Measurements from ENCODE around the gene NDUFV1.

Gene NDUFV1

DNA sequence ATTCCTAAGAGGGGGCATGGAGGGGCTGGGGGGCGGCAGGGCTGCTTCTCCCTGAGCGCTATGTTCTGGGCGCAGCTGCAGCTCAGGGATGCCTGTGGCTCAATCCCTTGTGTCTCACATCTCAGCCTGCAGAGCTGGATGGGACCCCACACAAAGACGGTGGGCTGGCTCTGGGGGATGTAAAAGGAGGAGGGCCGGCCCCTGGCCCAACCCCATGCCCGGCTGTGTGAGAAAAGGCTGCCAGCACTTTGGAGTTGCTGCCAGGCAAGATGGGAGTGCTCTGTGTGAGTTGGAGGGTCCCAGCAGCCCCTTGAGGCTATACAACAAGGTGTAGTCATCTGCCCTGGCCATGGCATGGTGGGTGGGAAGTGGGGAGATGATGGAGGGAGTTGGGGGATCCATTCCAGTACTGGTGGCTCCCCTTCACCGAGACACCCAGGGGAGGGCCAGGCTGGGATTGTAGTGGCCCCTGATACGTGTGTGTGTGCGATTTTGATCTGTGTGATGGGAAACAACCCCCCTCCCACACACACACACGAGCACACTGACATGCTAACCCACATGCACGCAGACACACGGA lies 34.1 kb downstream of the NDUFV1 start:
- no peak for DNase-seq (ENCODE audit: low spot score)

DNA sequence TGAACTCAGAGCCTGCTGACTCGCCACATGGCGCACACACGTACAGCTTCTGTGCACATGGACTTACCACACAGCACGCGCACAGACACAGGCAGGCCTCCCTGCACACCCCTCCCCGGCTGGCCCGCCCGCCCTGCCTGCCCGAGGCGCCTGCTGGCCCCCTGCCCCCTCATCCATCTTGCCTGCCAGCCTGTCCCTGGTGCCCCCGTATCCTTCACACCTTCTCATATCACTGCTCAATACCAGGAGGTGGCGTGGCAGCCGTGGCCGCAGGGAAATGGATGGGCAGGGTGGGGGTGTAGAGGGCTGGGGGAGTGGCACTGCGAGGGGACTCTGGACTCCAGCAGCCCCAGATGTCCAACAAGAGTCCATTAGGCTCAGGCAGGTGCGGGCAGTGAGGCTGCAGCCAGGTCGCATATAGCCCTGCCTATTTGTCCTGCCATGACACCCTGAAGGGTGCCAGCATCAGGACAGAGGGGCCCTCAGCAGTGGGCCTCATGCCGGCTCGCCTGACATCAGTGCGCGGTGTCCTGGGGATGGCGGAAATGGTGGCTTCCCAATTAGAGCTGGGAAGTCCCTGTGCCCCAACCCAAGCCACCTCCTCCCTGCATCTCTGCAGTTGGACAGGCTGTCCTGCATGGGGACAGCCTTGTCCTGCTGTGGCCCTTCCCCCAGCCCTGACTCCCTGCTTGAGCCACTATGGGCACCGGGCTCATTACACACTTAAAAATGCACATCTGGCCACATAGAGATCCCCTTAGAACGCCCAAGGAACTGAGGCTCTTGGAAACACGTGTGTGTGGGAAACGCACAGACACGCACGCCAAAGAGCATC lies 34.8 kb downstream of the NDUFV1 start:
- no peak for DNase-seq (ENCODE audit: low spot score)

DNA sequence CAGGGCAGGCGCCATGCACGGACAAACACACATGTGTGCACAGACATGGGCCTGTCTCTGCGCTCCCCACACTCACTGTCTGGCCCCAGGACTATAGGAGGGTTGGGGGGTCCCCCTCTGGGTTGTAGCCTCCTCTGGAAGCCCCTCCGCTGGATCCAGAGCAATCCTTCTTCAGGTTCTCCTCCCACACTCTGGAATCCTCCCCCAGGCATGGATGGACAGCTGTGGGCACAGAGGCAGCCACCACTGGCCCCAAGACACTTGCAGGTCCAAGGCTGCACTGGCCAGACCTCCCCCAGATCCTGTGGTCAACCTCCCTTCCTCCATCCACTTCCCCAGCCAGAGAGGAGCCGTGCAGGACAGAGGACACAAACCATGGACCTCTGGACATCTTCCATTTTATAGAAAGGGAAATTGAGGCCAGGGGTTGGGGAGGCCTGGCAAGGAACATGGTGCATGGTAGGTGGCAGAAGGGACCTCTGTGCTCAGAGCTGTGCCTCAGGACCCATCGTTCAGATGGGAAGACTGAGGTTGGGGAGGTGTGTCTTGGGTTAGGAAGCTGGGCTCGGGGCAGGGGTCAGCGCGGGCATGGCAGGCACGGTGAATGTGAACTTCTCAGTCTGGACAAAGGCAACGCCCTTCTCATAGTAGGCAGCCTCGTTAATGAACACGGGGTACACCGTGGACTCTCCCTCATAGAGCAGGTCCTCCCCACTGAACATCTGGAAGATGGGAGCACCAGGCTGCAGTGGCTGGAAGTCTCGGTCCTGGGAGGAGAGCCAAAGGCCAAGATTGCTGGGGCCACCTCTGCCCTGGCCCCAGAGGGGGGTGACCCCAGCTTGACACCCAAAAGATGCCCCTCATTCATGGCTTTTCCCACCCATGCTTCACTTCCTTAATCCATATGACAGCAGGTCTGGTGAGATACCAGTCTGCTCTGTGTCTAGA lies 35.7 kb downstream of the NDUFV1 start:
- DNase-seq (ENCODE audit: low spot score) = no peak

DNA sequence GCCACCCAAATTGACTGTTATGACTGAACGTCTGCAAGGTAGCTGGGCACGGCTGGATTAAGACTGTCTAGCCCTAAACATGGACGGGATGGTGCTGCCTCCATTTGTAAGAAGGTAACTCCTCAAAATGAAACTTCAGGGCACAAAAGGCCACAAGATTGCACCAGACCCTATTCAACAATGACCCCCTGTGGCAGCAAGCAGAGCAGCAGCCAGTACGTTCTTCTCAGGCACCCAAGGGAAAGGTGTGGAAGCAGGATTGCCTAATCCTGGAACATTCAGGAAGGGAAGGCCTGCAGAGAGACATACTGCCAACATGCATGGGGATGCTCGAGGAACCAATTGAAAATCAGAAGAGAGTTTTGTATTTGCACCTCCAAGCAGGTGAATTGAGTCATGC lies 37.3 kb downstream of the NDUFV1 start:
- no peak for DNase-seq (ENCODE audit: low spot score)

DNA sequence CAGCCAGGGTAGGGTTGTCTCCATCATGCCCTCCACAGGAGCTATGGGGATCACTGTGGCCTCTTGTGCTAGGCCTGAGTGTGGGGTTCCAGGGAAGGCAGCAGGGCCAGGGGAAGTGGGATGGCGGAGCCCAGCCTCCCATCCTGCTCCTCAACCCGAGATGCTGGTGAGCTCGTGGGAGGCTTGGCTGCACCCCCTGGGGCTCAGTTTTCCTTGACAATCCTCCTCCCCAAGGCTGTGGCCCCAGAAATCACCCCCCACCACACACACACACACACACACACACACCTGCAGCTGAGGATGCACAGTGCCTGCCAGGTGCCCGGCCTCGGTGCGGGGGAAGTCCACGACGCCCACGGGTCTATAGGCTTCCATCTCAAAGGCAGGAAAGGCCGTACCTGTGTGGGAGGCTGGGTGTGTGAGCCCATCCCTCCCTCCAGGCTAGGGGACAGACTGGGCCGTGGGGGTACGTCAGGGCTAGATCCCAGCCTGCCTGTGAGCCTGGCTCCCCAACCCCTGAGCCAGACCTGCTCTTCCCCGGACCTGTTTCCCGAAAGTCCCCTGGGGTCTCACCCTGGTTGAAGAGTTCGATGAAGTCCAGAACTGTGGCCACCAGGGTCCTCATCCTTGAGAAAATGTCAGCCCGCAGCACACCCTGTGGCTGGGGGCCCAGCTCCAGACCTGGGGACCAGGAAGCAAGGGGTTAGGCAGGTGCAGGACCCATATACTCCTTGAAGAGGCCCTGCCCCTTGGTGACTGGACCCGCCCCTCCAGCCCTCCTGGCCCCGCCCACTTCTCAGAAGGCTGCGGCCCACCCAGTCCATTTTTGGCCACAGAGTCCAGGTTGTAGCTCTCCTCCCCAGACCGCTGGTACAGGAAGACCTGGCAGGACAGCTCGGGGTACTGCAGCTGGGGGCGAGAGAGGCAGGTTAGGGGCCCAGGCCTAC lies 38.0 kb downstream of the NDUFV1 start:
- no peak for DNase-seq (ENCODE audit: low spot score)

DNA sequence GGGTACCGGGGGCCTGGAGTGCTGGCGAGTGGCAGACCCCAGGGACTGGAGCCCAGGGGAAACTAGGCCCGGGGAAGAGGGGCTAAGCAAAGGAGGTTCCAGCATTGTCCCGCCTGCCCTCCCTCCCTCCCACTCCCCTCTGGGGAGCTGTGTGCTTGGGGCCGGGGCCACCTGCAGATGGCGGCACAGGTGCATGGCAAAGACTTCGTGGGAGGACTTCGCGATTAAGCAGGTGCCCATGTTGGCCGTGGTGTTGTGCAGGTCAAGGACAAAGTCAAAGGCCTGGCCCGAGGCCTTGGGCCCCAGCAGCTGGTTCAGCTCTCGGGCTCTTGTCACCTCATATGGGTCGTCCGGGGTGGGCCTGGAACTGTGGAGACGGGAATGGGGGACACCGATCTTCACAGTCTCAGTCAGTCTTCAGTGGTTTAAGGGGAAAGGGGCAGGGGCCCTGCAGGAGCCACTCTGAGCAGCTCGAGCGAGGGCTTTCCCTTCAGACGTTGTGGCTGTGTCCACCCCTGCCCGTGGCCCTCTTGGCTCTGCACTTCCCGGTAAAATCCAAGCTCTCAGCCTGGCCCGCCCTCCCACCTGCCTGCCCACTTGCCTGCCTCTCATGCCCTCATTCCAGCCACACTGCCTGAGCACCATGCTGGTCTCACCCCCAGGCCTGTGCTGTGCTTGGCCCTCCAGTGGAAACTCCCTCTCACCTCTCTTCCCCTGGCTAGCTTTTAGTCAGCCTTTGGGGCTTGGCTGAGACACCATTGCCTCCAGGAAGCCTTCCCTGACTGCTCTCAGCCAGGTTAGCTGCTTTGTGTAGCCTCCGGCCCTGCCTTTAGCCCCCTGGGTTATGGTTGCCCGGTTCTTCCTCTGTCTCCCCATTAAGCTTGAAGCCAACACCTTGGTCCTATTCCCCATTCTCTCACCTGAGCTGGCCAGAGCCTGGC lies 39.1 kb downstream of the NDUFV1 start:
- DNase-seq (ENCODE audit: low spot score) = no peak

DNA sequence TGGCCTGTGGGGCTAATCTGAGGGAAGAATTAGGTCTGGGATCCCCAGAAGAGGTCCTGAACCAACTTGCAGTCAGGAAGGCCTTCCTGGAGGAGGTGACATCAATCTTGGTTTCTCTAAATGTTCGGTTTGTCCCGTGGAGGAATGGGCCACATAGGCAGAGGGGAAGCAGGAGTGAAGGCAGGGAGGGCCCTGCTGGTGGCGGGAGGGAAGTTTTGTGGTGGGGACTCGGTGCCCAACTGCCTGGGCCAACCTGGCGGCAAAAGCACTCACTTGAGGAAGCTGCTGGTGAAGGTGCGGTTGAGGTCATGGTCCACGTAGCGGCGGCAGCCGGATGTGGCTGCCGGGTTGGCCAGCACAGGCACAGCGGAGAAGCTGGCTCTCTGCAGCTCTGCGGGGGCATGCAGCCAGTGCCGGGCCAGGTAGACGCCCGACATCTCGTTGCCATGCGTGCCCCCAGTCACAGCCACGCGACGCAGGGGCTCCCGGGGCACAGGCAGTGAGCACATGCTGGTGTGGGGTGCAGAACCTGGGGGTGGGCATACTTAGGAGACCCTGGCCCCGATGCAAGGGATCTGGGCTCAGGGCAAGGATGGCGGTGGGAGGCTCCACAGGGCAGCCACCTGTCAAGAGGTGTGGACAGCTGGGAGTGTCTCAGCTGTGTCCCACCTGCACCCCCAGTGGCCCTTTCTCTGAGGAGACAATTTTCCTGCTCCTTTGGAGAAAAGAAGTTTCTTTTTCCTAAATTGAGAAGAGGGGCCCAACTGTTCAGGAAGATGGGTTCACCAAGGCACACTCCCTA lies 40.0 kb downstream of the NDUFV1 start:
- DNase-seq (ENCODE audit: low spot score) = peak; percentile 64

DNA sequence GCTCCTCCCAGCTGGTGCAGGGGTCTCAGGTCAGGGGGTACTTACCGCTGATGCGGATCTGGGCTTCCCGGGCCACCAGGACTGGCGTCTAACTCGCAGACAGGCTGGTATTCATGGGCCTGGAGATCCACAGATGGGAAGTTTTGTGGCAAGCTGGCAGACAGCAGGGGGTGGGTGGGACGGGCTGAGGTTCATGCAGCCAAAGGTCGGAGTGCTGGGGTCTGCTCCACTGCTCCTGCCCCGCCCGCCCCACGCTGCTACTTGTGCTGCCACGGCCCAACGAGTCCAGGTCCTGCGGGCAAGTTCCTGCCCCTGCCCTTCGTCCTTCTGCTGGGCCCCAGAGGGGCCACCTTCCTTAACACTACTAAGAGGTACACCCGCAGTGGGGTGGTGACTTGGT lies 40.7 kb downstream of the NDUFV1 start:
- no peak for DNase-seq (ENCODE audit: low spot score)

DNA sequence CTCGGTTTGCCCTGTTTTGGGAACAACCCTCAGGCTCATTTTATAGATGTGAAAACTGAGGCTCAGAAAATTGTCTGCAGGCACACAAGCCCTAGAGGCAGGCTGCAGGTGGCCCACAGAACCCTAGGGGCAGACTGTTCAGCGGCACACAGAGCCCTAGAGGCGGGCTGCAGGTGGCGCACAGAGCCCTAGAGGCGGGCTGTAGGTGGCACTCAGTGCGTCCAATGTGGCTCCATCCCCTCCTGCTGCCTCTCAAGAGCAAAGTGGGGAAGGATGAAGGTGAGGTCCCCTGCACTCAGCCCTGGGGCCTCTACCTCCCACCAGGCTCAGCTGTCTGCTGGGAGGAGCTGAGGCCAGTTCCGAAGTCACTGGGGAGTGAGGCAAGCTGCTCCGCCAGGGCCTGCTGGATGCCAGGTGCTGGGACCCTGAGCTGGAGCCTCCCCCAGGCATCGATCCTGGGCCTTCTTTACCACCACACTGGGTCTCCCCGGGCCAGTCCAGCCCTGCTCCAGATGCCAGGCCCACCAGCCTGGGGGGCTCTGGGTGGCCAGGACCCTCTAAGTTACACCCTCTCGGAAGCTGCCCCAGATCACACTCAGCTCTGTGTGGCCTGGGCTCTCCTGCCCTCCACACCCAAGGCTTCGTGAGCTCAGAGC lies 41.5 kb downstream of the NDUFV1 start:
- peak; percentile 60 for DNase-seq (ENCODE audit: low spot score)

DNA sequence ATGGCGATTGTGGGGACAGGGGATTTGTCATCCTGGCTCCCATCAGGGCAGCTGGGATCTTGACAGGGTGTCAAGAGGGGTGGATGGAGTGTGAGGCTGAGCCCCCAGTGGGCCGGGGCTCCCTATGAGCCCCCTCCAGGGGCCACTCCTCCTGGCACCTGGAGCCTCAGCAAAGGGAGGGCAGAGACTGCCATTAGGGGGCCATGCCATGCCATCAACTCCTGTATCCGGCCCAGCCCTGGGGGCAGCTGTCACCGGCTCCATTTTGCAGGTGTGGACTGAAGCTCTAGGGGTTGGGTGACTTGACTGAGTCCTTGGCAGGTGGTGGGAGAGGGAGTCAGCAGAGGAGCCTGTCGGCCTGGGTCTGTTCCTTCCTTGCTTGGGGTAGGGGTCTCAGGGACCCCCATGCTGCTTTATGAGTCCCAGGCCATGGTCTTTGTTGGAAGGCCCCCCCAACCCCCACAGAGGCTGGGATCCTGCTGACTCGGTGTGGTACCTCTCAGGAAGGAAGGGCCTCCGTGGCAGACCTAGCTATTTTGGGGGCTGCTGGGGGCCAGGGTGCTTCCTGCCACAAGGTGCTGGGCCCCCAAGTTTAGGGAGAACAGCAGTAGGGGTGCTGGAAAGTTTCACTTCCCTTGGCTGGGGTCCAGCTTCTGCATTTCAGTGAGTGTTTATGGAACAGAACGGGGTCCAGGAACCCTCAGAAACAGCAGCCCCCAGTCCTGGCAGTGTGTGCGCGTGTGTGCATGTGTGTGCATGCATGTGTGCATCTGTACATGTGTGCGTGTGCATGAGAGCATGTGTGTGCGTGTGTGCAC lies 42.3 kb downstream of the NDUFV1 start:
- DNase-seq (ENCODE audit: low spot score) = no peak

DNA sequence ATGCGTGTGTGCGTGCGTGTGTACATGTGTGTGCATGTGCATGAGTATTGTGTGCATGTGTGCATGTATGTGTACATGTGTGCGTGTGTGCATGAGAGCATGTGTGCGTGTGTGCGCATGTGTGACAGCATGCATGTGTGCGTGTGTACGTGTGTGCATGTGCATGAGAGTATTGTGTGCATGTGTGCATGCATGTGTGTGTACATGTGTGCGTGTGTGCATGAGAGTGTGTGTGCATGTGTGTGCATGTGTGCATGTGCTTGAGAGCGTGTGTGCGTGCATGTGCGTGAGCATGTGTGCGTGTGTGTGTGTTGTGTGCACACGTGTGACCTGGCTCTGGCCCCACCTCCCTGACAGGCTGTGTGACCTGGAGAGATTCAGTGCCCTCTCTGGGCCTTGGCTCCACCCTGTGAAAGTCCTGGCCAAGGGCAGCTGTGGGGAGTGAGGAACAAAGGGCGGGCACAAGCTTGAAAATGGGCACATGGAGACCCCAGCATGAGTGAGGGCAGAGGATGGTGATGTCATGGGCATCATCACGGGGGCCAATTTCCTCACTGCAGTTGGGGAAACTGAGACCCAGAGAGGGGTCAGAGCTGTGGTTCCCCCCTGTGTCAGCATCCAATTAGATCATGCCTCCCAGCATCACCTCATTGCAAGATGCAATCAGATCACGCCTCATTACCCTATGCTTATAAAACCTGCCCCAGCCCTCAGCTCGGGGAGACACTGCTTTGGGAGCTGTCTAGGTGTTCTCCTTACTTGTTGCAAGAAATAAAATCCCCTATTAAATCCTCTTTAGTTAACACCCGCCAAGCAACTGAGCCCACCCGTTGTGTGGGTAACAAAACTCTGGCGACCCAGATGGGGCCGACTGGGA lies 43.1 kb downstream of the NDUFV1 start:
- DNase-seq (ENCODE audit: low spot score) = peak; percentile 14

DNA sequence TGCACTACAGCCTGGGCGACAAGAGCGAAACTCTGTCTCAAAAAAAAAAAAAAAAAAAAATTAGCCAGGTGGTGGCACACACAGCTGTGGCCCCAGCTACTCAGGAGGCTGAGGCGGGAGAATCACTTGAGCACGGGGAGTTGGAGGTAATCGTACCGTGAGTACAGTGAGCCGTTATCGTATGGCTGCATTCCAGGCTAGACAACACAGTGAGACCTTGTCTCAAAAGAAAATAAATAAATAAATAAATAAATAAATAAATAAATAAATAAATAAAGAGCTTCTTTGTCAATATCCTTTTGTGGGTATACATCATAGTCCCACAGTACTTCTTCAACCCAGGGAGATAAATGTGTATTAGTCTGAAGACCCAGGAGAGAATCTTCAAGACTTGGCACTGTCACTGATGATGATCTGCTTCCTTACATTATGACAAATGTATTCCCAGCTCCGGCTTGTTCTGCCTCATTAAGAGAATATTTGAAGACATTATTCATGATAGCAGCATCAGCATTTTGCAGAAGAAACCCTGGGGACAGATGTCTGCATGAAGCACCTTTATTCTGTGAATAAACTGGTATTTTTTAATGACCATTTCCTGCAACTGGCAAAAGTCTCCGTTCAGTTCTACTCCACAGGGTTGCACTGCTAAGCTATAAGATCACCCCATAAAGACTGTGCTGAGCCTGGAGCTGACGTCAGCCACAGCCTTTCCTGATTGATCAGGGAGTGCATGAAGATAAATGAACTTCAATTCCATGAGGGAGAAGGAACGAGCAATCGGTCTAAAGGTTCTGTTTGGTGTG lies 45.4 kb downstream of the NDUFV1 start:
- DNase-seq (ENCODE audit: low spot score) = no peak

DNA sequence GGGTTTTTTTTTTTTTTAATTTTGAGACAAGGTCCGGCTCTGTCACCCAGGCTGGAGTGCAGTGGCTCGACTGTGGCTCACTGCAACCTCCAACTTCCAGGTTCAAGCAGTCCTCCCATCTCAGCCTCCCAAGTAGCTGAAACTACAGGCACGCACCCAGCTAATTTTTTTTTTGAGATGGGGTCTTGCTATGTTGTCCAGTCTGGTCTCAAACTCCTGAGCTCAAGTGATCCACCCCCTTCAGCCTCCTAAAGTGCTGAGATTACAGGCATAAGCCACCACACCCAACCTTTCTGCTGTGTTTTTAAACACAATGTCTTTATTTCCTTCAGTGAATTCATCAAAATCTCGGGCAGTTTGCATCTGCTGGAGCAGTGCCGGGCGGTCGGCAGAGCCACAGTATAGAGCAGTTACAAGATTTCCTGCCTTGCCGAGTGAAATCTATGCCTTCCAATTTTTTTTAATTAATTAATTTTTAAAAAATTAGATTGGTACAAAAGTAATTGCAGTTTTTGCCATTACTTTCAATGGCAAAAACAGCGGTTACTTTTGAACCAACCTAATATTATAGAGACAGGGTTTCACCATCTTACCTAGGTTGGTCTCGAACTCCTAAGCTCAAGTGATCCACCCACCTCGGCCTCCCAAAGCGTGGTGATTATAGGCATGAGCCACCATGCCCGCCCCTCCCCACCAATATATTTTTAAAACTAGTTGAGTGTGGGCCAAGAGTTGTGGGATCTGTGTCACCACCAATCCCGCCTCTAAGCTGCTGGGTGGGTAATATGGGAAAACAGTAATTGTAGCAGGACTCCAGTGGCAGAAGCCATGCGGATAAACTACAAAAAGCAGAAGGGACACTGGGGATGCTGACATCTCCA lies 46.5 kb downstream of the NDUFV1 start:
- no peak for DNase-seq (ENCODE audit: low spot score)

DNA sequence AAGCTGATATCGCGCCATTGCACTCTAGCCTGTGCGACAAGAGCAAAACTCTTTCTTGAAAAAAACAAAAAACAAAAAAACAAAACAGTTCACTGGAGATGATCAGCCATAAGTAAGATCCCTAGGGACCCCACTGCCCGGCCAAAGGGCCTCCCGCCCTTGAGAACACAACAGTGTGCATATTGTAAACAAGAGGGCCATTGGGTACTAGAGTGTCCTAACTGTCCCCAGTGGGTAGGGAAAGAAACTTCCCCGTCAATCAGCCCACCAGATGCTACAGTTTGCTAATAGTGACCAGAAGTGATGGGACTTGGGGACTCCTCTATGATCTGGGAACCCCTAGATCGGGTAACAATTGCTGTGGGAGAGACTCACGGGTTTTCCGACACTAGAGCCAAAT lies 47.5 kb downstream of the NDUFV1 start:
- DNase-seq (ENCODE audit: low spot score) = no peak

DNA sequence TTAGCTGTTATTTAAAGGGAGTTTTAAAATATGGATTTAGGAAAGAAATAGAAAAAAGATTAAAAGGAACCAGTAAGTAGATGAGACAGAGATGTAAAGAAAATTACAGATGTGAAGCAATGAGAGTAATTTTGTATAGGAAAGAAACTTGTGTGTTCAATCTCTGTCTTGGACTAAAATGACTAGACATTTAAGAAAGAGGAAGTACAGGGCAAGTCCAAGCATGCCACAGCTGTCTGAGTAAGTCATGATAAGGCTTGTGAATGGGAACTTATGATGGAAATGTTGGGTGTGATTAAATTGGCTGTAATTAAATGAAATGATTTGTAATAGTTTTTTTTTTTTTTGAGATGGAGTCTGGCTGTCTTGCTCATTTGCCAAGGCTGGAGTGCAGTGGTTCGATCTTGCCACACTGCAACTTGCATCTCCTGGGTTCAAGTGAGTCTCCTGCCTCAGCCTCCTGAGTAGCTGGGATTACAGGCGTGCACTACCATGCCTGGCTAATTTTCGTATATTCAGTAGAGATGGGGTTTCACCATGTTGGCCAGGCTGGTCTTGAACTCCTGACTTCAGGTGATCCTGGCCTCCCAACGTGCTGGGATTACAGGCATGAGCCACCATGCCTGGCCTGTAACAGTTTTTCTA lies 49.7 kb downstream of the NDUFV1 start:
- DNase-seq (ENCODE audit: low spot score) = no peak
